ENCODE results near the gene TCF7L2.

The TCF7L2 gene

DNA sequence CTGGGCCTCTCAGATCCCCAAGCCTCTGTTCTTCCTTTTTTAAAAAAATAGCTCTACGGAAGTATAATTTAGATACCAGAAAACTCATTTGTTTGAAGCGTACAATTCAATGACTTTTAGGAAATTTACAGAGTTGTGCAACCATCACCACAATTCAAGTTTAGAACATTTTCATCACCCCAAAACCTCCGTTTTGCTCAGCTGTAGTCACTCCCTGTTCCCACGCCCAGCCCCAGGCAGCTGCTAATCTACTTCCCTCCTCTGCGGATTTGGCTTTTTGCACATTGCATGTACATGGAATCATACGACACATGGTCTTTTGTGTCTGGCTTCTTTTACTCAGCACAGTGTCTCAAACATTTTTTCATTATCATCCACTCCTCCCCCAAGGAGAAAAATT, 229.2 kb downstream of the TCF7L2 start:
- no peaks in the 10 kb centered on the region for H3K27me3 ChIP-seq (ENCODE audit: control insufficient read depth in 1 of 2, insufficient read depth in 1 of 2, low read length in 2 of 2)
- H3K9ac ChIP-seq (ENCODE audit: low read length), result no peak overlapping the region
- 98% methylated on average over 6 of the region's 6 CpGs for WGBS

GRCh38 chr10:113179966-113180365, 229.9 kb downstream of the TCF7L2 start:
- DNase-seq, result no peak
- no peak overlapping the region for H2AFZ ChIP-seq (ENCODE audit: low read depth, low read length)
- H3K27me3 ChIP-seq (ENCODE audit: control insufficient read depth in 1 of 2, insufficient read depth in 1 of 2, low read length in 2 of 2), result no peaks in the 10 kb centered on the region
- no peaks in the 10 kb centered on the region for H3K36me3 ChIP-seq (ENCODE audit: control insufficient read depth in 1 of 2, insufficient read depth in 2 of 2, low read depth in 1 of 2, low read length in 2 of 2)
- no peaks in the 10 kb centered on the region for H3K9me3 ChIP-seq (ENCODE audit: control insufficient read depth, low read length)
- H4K91ac ChIP-seq (ENCODE audit: low read length), result no peak overlapping the region
- no peak overlapping the region for H3K23ac ChIP-seq (ENCODE audit: low read length in 2 of 2)
- no peak overlapping the region for H2BK12ac ChIP-seq (ENCODE audit: low read length in 2 of 2)
- H2BK5ac ChIP-seq (ENCODE audit: low read depth, low read length, poor library complexity, severe bottlenecking), result no peak overlapping the region
- no peak overlapping the region for H3K4me2 ChIP-seq (ENCODE audit: low read length, poor library complexity, severe bottlenecking)
- H3K4me3 ChIP-seq (ENCODE audit: insufficient read depth in 1 of 2, low read depth in 1 of 2, low read length in 2 of 2), result no peak overlapping the region
- H3K27ac ChIP-seq (ENCODE audit: low read length, poor library complexity, severe bottlenecking), result no peak overlapping the region
- H3K4ac ChIP-seq (ENCODE audit: low read depth in 1 of 2, low read length in 2 of 2), result no peak overlapping the region
- H2BK15ac ChIP-seq (ENCODE audit: low read depth, poor library complexity, severe bottlenecking), result no peak overlapping the region
- no peak overlapping the region for H2AK5ac ChIP-seq (ENCODE audit: low read length, severe bottlenecking)
- H2BK120ac ChIP-seq (ENCODE audit: low read depth, low read length), result no peak overlapping the region
- H3K14ac ChIP-seq (ENCODE audit: low read length in 2 of 2), result no peak overlapping the region
- H3K4me1 ChIP-seq (ENCODE audit: control insufficient read depth, insufficient read depth, low read depth, low read length), result peaks cover 4% of the 10 kb centered on the region
- H3K18ac ChIP-seq (ENCODE audit: low read depth in 1 of 2, low read length in 2 of 2), result no peak overlapping the region
- H3K9ac ChIP-seq (ENCODE audit: low read length), result no peak overlapping the region
- 96% methylated on average over 3 of the region's 3 CpGs for WGBS
- H4K8ac ChIP-seq (ENCODE audit: low read length), result no peak overlapping the region
- no peaks in the 10 kb centered on the region for H3K79me1 ChIP-seq (replicated peaks; ENCODE audit: low read length, poor library complexity, severe bottlenecking)

More for the DNA sequence above, 229.2 kb downstream of the TCF7L2 start:
- no peaks in the 10 kb centered on the region for H3K9me3 ChIP-seq (ENCODE audit: control insufficient read depth, low read length)
- no peak overlapping the region for H3K4me3 ChIP-seq (ENCODE audit: insufficient read depth in 1 of 2, low read depth in 1 of 2, low read length in 2 of 2)
- H3K36me3 ChIP-seq (ENCODE audit: control insufficient read depth in 1 of 2, insufficient read depth in 2 of 2, low read depth in 1 of 2, low read length in 2 of 2), result no peaks in the 10 kb centered on the region
- no peak overlapping the region for H3K4me2 ChIP-seq (ENCODE audit: low read length, poor library complexity, severe bottlenecking)
- no peak overlapping the region for H3K23ac ChIP-seq (ENCODE audit: low read length in 2 of 2)
- no peak overlapping the region for H3K27ac ChIP-seq (ENCODE audit: low read length, poor library complexity, severe bottlenecking)
- no peaks in the 10 kb centered on the region for H3K79me1 ChIP-seq (replicated peaks; ENCODE audit: low read length, poor library complexity, severe bottlenecking)
- no peak overlapping the region for H2AFZ ChIP-seq (ENCODE audit: low read depth, low read length)
- H3K4ac ChIP-seq (ENCODE audit: low read depth in 1 of 2, low read length in 2 of 2), result no peak overlapping the region
- no peak overlapping the region for H3K18ac ChIP-seq (ENCODE audit: low read depth in 1 of 2, low read length in 2 of 2)
- no peak overlapping the region for H2AK5ac ChIP-seq (ENCODE audit: low read length, severe bottlenecking)
- H4K91ac ChIP-seq (ENCODE audit: low read length), result no peak overlapping the region
- H4K8ac ChIP-seq (ENCODE audit: low read length), result no peak overlapping the region
- H2BK15ac ChIP-seq (ENCODE audit: low read depth, poor library complexity, severe bottlenecking), result no peak overlapping the region
- no peak for DNase-seq
- no peak overlapping the region for H3K14ac ChIP-seq (ENCODE audit: low read length in 2 of 2)
- H2BK120ac ChIP-seq (ENCODE audit: low read depth, low read length), result no peak overlapping the region
- no peak overlapping the region for H2BK5ac ChIP-seq (ENCODE audit: low read depth, low read length, poor library complexity, severe bottlenecking)
- H3K4me1 ChIP-seq (ENCODE audit: control insufficient read depth, insufficient read depth, low read depth, low read length), result peaks cover 4% of the 10 kb centered on the region
- H2BK12ac ChIP-seq (ENCODE audit: low read length in 2 of 2), result no peak overlapping the region

GRCh38 chr10:113180401-113181154, 230.5 kb downstream of the TCF7L2 start:
- Histone ChIP-seq H4K91ac (ENCODE audit: low read length) (no peak overlapping the region), H2AFZ (ENCODE audit: low read depth, low read length) (no peak overlapping the region), H2BK15ac (ENCODE audit: low read depth, poor library complexity, severe bottlenecking) (no peak overlapping the region), H3K18ac (ENCODE audit: low read depth in 1 of 2, low read length in 2 of 2) (no peak overlapping the region), H3K23ac (ENCODE audit: low read length in 2 of 2) (no peak overlapping the region), H2BK12ac (ENCODE audit: low read length in 2 of 2) (no peak overlapping the region), H3K9ac (ENCODE audit: low read length) (no peak overlapping the region), H3K27me3 (ENCODE audit: control insufficient read depth in 1 of 2, insufficient read depth in 1 of 2, low read length in 2 of 2) (no peaks in the 10 kb centered on the region), H3K9me3 (ENCODE audit: control insufficient read depth, low read length) (no peaks in the 10 kb centered on the region), H2AK5ac (ENCODE audit: low read length, severe bottlenecking) (no peak overlapping the region), H3K36me3 (ENCODE audit: control insufficient read depth in 1 of 2, insufficient read depth in 2 of 2, low read depth in 1 of 2, low read length in 2 of 2) (no peaks in the 10 kb centered on the region), H2BK120ac (ENCODE audit: low read depth, low read length) (no peak overlapping the region), H3K4me2 (ENCODE audit: low read length, poor library complexity, severe bottlenecking) (no peak overlapping the region), H3K79me1 (replicated peaks; ENCODE audit: low read length, poor library complexity, severe bottlenecking) (no peaks in the 10 kb centered on the region), H3K14ac (ENCODE audit: low read length in 2 of 2) (peak overlapping the region in 1 of 2 experiments; percentile 29), H3K4ac (ENCODE audit: low read depth in 1 of 2, low read length in 2 of 2) (no peak overlapping the region), H3K4me3 (ENCODE audit: insufficient read depth in 1 of 2, low read depth in 1 of 2, low read length in 2 of 2) (no peak overlapping the region), H3K4me1 (ENCODE audit: control insufficient read depth, insufficient read depth, low read depth, low read length) (peaks cover 4% of the 10 kb centered on the region), H3K27ac (ENCODE audit: low read length, poor library complexity, severe bottlenecking) (no peak overlapping the region), H4K8ac (ENCODE audit: low read length) (no peak overlapping the region), H2BK5ac (ENCODE audit: low read depth, low read length, poor library complexity, severe bottlenecking) (no peak overlapping the region)
- WGBS, result 82% methylated on average over 10 of the region's 10 CpGs
- DNase-seq, result no peak

DNA sequence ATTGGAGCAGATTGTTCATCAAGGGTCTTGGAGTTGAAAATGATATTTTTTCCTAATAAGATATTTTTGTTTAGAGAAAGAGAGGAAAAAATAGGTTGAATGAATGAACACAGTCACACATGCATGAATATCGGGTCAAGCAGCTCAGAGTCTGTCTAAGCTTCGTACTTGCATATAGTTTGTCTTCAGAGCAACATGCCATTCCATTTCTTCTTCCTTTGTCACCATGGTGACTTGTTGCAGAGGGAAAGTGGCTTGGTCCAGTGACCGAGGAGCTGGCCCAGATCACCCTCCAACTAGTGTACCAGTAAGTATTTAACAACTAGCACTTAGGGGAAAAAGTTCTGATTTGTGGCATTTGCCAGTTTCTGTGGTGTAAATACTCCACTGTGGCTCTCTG, 232.1 kb downstream of the TCF7L2 start:
- no peak overlapping the region for H3K4me3 ChIP-seq (ENCODE audit: insufficient read depth in 1 of 2, low read depth in 1 of 2, low read length in 2 of 2)
- no peaks in the 10 kb centered on the region for H3K27me3 ChIP-seq (ENCODE audit: control insufficient read depth in 1 of 2, insufficient read depth in 1 of 2, low read length in 2 of 2)
- 100% methylated on average over 2 of the region's 3 CpGs for WGBS

More for the DNA sequence above, 232.1 kb downstream of the TCF7L2 start:
- Histone ChIP-seq H3K23ac (ENCODE audit: low read length in 2 of 2) (no peak overlapping the region), H3K14ac (ENCODE audit: low read length in 2 of 2) (no peak overlapping the region), H3K79me1 (replicated peaks; ENCODE audit: low read length, poor library complexity, severe bottlenecking) (no peaks in the 10 kb centered on the region), H2BK5ac (ENCODE audit: low read depth, low read length, poor library complexity, severe bottlenecking) (no peak overlapping the region), H3K18ac (ENCODE audit: low read depth in 1 of 2, low read length in 2 of 2) (no peak overlapping the region), H4K8ac (ENCODE audit: low read length) (no peak overlapping the region), H3K9me3 (ENCODE audit: control insufficient read depth, low read length) (no peaks in the 10 kb centered on the region), H3K36me3 (ENCODE audit: control insufficient read depth in 1 of 2, insufficient read depth in 2 of 2, low read depth in 1 of 2, low read length in 2 of 2) (no peaks in the 10 kb centered on the region), H2AFZ (ENCODE audit: low read depth, low read length) (no peak overlapping the region), H3K4ac (ENCODE audit: low read depth in 1 of 2, low read length in 2 of 2) (no peak overlapping the region), H2BK12ac (ENCODE audit: low read length in 2 of 2) (no peak overlapping the region), H3K27ac (ENCODE audit: low read length, poor library complexity, severe bottlenecking) (no peak overlapping the region), H4K91ac (ENCODE audit: low read length) (no peak overlapping the region), H3K4me1 (ENCODE audit: control insufficient read depth, insufficient read depth, low read depth, low read length) (peaks cover 4% of the 10 kb centered on the region), H3K4me2 (ENCODE audit: low read length, poor library complexity, severe bottlenecking) (no peak overlapping the region), H3K9ac (ENCODE audit: low read length) (no peak overlapping the region), H2BK120ac (ENCODE audit: low read depth, low read length) (no peak overlapping the region), H2AK5ac (ENCODE audit: low read length, severe bottlenecking) (no peak overlapping the region), H2BK15ac (ENCODE audit: low read depth, poor library complexity, severe bottlenecking) (no peak overlapping the region)
- DNase-seq, result no peak
